Body of pancreas (tissue), 4 donors: ENCODE results near the gene IDH3G.

Experiments
- POLR2A ChIP-seq, 3 donors: fragments of 450-650 bp; IDR thresholded peaks; one replicate each; pipeline ENCODE4 v1.6.1; 2016; ENCODE audit warnings: antibody characterized with exemption in 3 of 3, mild to moderate bottlenecking in 2 of 3
- TF ChIP-seq, protein P1 (sequence below), 7 experiments: fragments of 450-650 bp in 4 of 7; fragments of 200-600 bp in 3 of 7; sonication (generic) in 3 of 7; IDR thresholded peaks; one replicate each; pipeline ENCODE4 v1.5.1; 2016 to 2019; ENCODE audit warnings: antibody characterized with exemption in 7 of 7

- TF ChIP-seq, protein P1, sequence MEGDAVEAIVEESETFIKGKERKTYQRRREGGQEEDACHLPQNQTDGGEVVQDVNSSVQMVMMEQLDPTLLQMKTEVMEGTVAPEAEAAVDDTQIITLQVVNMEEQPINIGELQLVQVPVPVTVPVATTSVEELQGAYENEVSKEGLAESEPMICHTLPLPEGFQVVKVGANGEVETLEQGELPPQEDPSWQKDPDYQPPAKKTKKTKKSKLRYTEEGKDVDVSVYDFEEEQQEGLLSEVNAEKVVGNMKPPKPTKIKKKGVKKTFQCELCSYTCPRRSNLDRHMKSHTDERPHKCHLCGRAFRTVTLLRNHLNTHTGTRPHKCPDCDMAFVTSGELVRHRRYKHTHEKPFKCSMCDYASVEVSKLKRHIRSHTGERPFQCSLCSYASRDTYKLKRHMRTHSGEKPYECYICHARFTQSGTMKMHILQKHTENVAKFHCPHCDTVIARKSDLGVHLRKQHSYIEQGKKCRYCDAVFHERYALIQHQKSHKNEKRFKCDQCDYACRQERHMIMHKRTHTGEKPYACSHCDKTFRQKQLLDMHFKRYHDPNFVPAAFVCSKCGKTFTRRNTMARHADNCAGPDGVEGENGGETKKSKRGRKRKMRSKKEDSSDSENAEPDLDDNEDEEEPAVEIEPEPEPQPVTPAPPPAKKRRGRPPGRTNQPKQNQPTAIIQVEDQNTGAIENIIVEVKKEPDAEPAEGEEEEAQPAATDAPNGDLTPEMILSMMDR (IDR thresholded peaks at IDR 0.05): no peak
- no peak for TF ChIP-seq POLR2A (IDR thresholded peaks at IDR 0.05)
Observed at GRCh38 chrX:153799326-153799725, 5.2 kb upstream of the IDH3G start.
